Measurements from ENCODE around the gene DNAJC13.

DNA sequence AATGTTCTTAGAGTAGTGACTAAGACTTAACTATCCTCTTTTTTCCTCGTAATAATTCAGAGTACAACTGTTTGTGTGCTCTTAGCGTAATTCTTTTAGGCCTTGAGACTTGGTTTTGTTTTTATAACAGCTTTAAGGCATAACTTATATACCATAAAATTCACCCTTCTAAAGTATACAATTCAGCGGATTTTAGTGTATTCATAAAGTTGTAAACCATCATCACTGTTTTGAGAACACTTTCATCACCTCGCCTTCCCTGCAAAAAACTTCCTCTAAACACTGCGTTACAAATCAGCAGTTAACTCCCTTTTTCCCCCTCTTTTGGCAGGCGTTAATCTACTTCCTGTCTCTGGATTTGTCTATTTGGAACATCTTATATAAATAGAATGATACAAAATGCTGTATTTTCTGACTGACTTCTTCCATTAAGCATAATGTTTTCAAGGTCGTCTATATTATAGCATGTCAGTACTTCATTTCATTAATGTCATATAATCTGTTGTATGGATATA, 18.7 kb downstream of the DNAJC13 start:
- TF ChIP-seq POLR2A (IDR thresholded peaks at IDR 0.05; ENCODE audit: low read depth): no peak
- TF ChIP-seq, protein P1, sequence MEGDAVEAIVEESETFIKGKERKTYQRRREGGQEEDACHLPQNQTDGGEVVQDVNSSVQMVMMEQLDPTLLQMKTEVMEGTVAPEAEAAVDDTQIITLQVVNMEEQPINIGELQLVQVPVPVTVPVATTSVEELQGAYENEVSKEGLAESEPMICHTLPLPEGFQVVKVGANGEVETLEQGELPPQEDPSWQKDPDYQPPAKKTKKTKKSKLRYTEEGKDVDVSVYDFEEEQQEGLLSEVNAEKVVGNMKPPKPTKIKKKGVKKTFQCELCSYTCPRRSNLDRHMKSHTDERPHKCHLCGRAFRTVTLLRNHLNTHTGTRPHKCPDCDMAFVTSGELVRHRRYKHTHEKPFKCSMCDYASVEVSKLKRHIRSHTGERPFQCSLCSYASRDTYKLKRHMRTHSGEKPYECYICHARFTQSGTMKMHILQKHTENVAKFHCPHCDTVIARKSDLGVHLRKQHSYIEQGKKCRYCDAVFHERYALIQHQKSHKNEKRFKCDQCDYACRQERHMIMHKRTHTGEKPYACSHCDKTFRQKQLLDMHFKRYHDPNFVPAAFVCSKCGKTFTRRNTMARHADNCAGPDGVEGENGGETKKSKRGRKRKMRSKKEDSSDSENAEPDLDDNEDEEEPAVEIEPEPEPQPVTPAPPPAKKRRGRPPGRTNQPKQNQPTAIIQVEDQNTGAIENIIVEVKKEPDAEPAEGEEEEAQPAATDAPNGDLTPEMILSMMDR (IDR thresholded peaks at IDR 0.05): no peak
- no peak for TF ChIP-seq POLR2AphosphoS5 (IDR thresholded peaks at IDR 0.05)

Data from esophagus muscularis mucosa (tissue), 3 donors.